HG03439 (cell line): Measurements from ENCODE around the gene FBLN2.
"Not testable (repeated sequence)": the region's sequence is repeated elsewhere in the genome, so short reads cannot be mapped to it uniquely, and the experiment has no call there.

Experiments used
- ATAC-seq: cut with Tn5 transposase; IDR thresholded peaks from one replicate; pipeline ENCODE4 v1.9.1; 2021; ENCODE audit warnings: mild to moderate bottlenecking, moderate library complexity; ENCODE audit not compliant: unreplicated experiment

Gene FBLN2

GRCh38 chr3:13513051-13513912, 35.6 kb upstream of the FBLN2 start:
- ATAC-seq = no peak

DNA sequence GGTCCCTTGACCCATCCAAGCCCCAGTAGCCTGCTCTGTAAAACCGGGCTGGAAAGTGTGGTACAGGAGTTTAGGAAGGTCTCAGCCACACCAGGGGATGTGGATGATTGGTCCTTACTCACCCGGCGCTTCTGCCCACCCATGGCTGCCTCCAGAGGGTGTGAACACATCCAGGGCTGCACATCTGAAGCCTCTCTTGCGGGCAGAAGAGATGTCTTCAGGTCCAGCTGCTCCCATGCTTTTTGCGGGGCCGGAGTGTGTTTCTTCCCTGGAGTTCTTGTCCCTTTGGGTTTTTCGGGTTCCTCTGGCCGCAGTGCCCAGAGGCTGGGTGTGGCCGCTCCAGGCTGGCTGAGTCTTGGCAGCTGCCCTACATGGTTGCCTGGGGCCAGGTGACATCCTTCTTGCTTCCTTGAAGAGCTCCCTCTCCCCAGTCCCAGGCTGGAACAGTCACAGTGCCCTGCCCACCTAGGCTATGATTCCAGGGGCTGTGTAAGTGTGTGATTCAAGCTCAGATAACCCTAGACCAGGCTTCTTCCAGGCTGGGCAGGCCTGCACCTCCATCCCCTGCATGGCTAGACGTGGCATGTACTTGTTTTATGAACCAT, 34.9 kb upstream of the FBLN2 start:
- ATAC-seq = no peak

- no peak for ATAC-seq
These were observed 34.1 kb upstream of the FBLN2 start for GRCh38 chr3:13514639-13515435.

- ATAC-seq = no peak
These were observed 32.9 kb upstream of the FBLN2 start for GRCh38 chr3:13515786-13516759.

- no peak for ATAC-seq
These were observed 32.2 kb upstream of the FBLN2 start for GRCh38 chr3:13516760-13517135.

DNA sequence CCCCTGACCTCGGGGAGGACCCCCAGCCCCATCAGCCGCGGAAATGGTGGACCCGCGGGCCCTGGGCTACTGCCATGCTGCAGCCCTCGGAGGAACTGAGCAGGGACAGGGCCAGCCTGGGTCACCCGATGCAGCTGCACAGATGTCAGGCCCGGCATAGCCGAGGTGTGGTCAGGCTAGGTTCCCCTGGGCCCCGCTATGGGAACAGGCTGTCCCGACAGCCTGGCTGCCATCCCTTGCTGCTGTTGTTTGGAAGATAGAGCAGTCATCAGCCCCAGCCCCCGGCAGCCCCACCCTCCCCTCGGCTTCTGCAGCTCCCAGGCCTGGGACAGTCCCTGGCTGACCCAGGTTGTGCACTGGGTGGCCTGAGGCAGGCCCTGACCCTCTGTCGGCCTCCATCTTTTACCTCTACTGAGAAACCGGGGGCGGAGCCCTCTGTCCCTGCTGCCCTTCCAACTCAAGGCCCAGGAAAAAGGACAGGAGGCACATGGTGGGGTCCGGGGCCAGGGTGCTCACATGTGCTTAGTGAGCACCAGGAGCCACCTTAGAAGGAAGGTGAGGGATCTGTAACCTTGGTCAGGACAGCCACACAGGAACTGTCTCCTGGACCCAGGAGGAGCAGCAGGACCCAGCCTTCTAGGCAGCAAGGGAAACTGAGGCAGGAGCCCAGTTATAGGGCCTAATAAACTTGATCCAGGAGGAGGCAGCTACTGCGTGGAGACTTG, 31.5 kb upstream of the FBLN2 start:
- no peak for ATAC-seq

DNA sequence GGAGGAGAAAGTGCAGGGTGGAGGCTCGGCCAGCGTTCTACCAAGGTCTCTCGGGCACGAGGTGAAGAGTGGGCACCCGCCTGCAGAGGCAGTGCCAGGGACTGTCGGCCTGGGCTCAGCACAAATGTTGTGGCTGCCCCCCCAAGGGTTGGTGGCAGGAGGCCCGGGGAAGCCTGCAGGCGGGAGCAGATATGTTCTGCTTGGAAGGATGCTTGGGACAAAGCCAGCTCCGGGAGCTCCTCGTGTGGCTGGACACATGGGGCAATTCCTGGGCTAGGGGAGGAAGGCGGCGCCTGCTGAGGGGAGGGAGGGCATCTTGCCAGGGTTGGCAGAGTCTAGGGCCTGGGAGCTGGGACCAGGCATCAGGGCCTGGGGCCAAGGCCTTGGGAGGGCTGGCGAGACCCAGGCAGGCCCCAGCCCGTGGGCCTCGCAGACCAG, 30.4 kb upstream of the FBLN2 start:
- no peak for ATAC-seq

DNA sequence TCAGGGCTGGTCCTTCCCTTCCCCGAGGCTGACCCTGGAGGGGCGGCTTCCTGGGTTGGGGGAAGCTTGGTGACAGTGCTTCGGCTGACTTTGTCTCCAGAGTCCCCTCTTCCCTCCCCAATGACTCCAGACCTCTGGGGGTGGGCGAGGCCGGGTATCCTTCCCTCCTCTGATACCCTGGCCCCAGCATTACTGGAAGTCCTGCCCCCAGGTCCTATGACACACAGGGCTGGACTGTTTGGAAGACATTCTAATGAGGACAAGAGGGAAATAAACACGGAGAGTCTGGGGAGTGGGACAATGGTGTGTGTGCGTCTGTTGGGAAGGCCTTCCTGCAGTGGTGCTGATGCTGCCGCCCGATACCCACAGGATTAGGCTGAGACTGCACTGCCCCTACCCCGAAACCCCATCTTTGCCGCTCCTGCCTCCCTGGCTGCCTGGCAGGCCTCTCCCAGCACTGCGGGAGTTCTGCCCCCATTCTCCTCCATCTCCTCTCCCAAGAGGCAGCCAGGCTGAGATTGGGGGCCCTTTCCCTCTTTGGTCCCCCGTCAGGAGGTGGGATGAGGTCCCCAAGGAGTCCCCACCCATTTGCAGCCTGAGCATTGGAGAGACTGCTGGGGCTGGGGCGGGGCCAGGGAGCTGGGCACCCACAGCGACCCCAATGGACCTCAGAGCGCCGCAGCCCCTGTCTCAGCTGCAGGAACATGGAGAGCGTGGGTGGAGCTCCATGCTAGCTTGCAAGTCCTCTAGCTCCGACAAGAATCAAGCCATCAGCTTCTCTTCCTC, 29.7 kb upstream of the FBLN2 start:
- ATAC-seq = no peak

DNA sequence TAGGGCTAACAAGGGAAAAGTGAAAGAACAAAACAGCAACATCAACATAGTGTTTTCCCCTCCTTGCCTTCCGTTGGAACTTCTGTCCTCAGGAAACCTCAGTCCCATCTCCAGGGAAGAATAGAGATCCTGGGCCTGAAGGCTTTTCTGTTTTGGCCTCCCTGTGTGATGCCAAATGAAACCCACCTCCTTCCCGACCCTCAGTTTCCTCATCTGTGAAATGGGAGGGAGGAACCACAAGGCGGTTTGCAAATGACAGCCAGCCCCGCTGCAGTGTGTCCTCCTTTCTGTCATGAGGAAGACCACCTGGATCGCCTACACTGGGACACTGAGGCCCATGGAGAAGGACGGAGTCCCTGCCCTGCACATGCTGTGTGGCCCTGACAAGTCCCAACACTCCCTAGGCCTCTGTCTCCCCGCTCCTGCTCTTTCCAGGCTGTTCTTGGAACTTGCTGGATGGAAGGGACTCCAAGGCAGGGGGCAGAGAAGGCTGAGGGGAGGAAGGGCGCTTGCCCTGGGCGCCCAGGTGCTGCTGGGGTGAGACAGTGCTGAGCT, 28.5 kb upstream of the FBLN2 start:
- ATAC-seq = no peak

- no peak for ATAC-seq
These were observed 27.6 kb upstream of the FBLN2 start for GRCh38 chr3:13521309-13521708.

DNA sequence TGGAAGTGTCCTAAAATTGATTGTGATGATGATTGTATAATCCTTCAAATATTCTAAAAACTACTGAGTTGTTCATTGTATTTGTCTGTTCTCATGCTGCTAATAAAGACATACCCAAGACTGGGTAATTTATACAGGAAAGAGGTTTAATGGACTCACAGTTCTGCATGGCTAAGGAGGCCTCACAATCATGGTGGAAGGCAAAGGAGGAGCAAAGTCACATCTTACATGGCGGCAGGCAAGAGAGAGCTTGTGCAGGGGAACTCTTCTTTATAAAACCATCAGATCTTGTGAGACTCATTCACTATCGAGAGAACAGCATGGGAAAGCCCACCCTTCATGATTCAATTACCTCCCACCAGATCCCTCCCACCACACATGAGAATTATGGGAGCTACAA, 27.2 kb upstream of the FBLN2 start:
- not testable (repeated sequence) for ATAC-seq

DNA sequence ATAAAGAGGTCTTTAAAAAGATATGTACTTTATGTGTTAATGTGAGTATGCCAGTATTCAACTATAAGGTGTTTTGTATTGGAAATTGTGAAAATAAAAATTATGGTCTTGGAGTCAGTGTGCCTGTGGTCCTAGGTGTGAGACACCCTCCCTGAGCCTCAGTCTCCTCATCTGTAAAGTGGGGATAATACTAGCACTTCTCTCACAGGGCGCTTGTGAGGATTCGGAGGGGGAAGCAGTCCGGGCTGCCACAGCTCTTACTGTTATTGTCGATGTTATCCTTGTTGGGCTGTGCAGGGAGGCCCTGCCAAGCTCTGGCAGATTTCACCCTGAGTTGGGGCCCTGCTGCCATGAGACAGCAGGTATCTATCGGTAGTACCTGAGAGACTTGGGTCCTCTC, 26.7 kb upstream of the FBLN2 start:
- no peak for ATAC-seq

GRCh38 chr3:13524979-13525669, 23.8 kb upstream of the FBLN2 start:
- no peak for ATAC-seq

DNA sequence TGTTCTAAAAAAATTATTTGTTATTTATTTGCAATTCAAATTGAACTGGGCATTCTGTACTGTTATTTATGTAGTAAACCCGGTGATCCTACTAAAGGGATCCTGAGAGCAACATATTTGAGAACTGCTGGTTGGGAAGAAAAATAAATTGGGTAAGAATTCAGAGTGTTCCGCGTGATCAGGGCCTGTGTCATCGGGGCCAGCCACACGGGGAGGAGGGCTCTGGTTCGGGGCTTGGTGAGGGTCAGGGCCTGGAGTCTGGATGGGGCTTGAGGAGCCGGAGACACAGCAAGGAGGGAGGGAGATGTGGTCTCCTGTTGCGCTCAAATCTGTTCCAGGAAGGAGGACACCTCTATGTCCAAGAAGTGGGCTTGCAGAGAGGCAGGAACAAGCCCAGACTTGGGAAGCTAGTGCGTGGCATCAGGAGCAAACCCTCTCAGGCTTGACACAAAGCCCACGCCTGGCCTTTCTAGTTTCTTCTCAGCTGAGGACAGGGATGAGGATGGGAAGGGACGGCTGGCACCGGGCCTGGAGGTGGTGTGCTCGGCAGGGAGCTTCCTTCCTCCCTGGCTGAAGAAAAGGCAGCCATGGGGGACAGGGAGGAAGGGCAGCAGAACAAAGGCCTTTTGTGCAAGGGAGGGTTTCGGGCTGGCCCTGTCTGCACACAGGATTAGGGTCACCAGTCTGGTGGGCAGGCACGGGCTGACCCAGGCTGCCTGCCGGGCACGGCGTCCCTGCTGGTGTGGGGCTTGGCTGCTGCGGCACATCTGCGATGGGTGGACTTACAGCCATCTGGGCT, 22.9 kb upstream of the FBLN2 start:
- ATAC-seq = no peak

GRCh38 chr3:13526626-13526949, 22.3 kb upstream of the FBLN2 start:
- no peak for ATAC-seq

DNA sequence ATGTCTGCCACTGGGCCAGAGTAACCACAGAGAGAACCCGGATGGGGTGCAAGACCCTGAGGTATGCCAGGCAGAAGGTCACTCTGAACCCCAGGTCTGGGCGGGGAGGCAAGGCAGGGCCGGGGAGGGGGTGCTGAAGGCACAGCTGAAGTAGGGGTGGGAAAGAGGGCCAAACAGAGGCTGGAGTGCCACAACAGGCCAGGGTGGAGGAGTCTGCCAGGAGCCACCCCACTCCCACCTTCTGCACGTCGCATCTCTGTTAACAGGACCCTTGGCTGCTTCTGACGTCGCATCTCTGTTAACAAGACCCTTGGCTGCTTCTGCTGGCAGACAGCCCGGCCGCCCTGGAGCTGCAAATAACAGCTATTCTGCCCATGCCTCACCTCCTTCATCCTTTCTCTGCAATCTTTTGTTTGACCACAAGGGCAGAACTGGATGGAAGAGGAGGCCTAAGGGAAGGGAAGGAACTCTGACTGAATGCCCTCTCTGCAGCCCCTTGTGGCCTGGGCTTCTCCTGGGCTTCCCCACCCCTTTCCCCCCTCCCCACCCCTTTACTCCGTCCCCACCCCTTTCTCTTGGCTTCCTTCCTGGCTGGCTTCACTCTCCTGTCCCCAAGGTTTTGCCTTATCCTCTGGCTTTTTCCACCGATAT, 20.6 kb upstream of the FBLN2 start:
- ATAC-seq = no peak
